Activated CD4-positive, alpha-beta memory T cell treated with anti-CD3 and anti-CD28 coated beads, Interleukin-2, amount 10 ng/mL, durations not matched to agents 7 days and 5 days (primary cell): ENCODE results near the gene SLC2A1. TPM values are rescaled to one million over a fixed set of nuclear protein-coding genes. Genes with fewer than 3 reads are reported as not detected.

Experiments used
- CTCF ChIA-PET: fragments of 350-600 bp; sonication (Branson Sonifier 250); formaldehyde crosslinking; loops from one replicate; lab custom pipeline; 2021; ENCODE audit warnings: antibody characterized with exemption, inconsistent platforms; lab: Charles Lee
- POLR2A ChIA-PET: fragments of 350-600 bp; sonication (Branson Sonifier 250); formaldehyde crosslinking; loops from one replicate; lab custom pipeline; 2021; ENCODE audit warnings: antibody characterized with exemption; lab: Charles Lee
- DNase-seq: peaks from one replicate; pipeline ENCODE4 v3.0.0-alpha.2; 2020
- H3K27ac Mint-ChIP-seq: one replicate; pipeline ENCODE4 v1.8.0; 2021; ENCODE audit warnings: mild to moderate bottlenecking, mixed read lengths
- H3K27me3 Mint-ChIP-seq: one replicate; pipeline ENCODE4 v1.8.0; 2021; ENCODE audit warnings: mixed read lengths
- H3K36me3 Mint-ChIP-seq: one replicate; pipeline ENCODE4 v1.8.0; 2021; ENCODE audit warnings: low read depth, mixed read lengths
- H3K4me1 Mint-ChIP-seq: one replicate; pipeline ENCODE4 v1.8.0; 2021; ENCODE audit warnings: mixed read lengths
- H3K4me3 Mint-ChIP-seq: one replicate; pipeline ENCODE4 v1.8.0; 2021; ENCODE audit warnings: mild to moderate bottlenecking, mixed read lengths
- H3K9me3 Mint-ChIP-seq: one replicate; pipeline ENCODE4 v1.8.0; 2021; ENCODE audit warnings: mixed read lengths
- total RNA-seq, 2 experiments: library from RNA; stranded (reverse); gene quantifications; one replicate each; pipeline ENCODE4 v1.2.3, GENCODE V29; 2021

Gene SLC2A1
- total RNA-seq, 2 experiments from 2014 or later = 153 TPM

GRCh38 chr1:42943166-42943565 lies 15.5 kb downstream of the SLC2A1 start:
- POLR2A ChIA-PET = interaction anchor here (1.3 to 17.7 kb wide), 6 partner anchors 8 to 23 kb away, joined by 3 to 387 read pairs (median 26); partner anchors contain the start of gene SLC2A1

GRCh38 chr1:42942444-42942843 lies 16.2 kb downstream of the SLC2A1 start:
- Mint-ChIP-seq H3K4me3 (peak overlapping the region; percentile 40), H3K27me3 (no peaks in the 10 kb centered on the region), H3K27ac (peak overlapping the region; percentile 94), H3K9me3 (no peaks in the 10 kb centered on the region), H3K4me1 (peaks cover 99% of the 10 kb centered on the region), H3K36me3 (peaks cover 89% of the 10 kb centered on the region)
- ChIA-PET POLR2A (interaction anchor here (1.3 to 17.7 kb wide), 5 partner anchors 8 to 24 kb away, joined by 3 to 387 read pairs (median 31); partner anchors contain the start of gene SLC2A1), CTCF (interaction anchor here (0.7 to 2.3 kb wide), 4 partner anchors 10 to 131 kb away, joined by 3 to 7 read pairs (median 4); no protein-coding TSS in a partner anchor)
- no peak for DNase-seq

More at GRCh38 chr1:42943166-42943565, 15.5 kb downstream of the SLC2A1 start:
- DNase-seq = peak; percentile 66
- Mint-ChIP-seq H3K27ac (peak overlapping the region; percentile 94), H3K4me1 (peaks cover 99% of the 10 kb centered on the region), H3K27me3 (no peaks in the 10 kb centered on the region), H3K4me3 (peak overlapping the region; percentile 43), H3K9me3 (no peaks in the 10 kb centered on the region), H3K36me3 (peaks cover 87% of the 10 kb centered on the region)
- CTCF ChIA-PET = interaction anchor here (0.7 to 2.3 kb wide), 4 partner anchors 10 to 130 kb away, joined by 3 to 7 read pairs (median 4); partner anchors contain the start of gene SLC2A1

GRCh38 chr1:42941640-42942330 lies 16.9 kb downstream of the SLC2A1 start:
- peak; percentile 59 for DNase-seq
- no peaks in the 10 kb centered on the region for H3K9me3 Mint-ChIP-seq
- H3K4me3 Mint-ChIP-seq = peak overlapping the region; percentile 50
- H3K27ac Mint-ChIP-seq = peak overlapping the region; percentile 94
- H3K27me3 Mint-ChIP-seq = no peaks in the 10 kb centered on the region
- H3K36me3 Mint-ChIP-seq = peaks cover 89% of the 10 kb centered on the region
- POLR2A ChIA-PET = interaction anchor here (1.3 to 17.7 kb wide), 5 partner anchors 7 to 24 kb away, joined by 3 to 387 read pairs (median 31); partner anchors contain the start of gene SLC2A1
- CTCF ChIA-PET = interaction anchor here (0.8 to 1.3 kb wide), 5 partner anchors 10 to 19 kb away, joined by 3 to 5 read pairs (median 3); no protein-coding TSS in a partner anchor
- peaks cover 99% of the 10 kb centered on the region for H3K4me1 Mint-ChIP-seq

- Mint-ChIP-seq H3K4me1 (peaks cover 99% of the 10 kb centered on the region), H3K9me3 (no peaks in the 10 kb centered on the region), H3K27ac (peak overlapping the region; percentile 94), H3K36me3 (peaks cover 88% of the 10 kb centered on the region), H3K4me3 (peak overlapping the region; percentile 50), H3K27me3 (no peaks in the 10 kb centered on the region)
- DNase-seq = peak; percentile 64
- CTCF ChIA-PET = interaction anchor here (0.9 to 1.3 kb wide), 4 partner anchors 9 to 18 kb away, joined by 3 to 5 read pairs (median 4); no protein-coding TSS in a partner anchor
- POLR2A ChIA-PET = interaction anchor here (1.0 to 17.7 kb wide), 5 partner anchors 9 to 17 kb away, joined by 3 to 387 read pairs (median 31); partner anchors contain the start of gene SLC2A1
Observed at GRCh38 chr1:42940851-42941639, 17.6 kb downstream of the SLC2A1 start.

GRCh38 chr1:42938645-42939615 lies 19.7 kb downstream of the SLC2A1 start:
- CTCF ChIA-PET = interaction anchor here (1.1 to 3.4 kb wide), 3 partner anchors 14 to 16 kb away, joined by 4 to 12 read pairs (median 7); no protein-coding TSS in a partner anchor
- peak overlapping the region; percentile 59 for H3K4me3 Mint-ChIP-seq
- no peaks in the 10 kb centered on the region for H3K9me3 Mint-ChIP-seq
- no peaks in the 10 kb centered on the region for H3K27me3 Mint-ChIP-seq
- DNase-seq = no peak
- H3K36me3 Mint-ChIP-seq = peaks cover 88% of the 10 kb centered on the region
- H3K4me1 Mint-ChIP-seq = peaks cover 99% of the 10 kb centered on the region
- POLR2A ChIA-PET = interaction anchor here (1.4 to 17.7 kb wide), 5 partner anchors 8 to 133 kb away, joined by 3 to 387 read pairs (median 8); partner anchors contain the start of gene SLC2A1
- H3K27ac Mint-ChIP-seq = peak overlapping the region; percentile 94

GRCh38 chr1:42937836-42938644 lies 20.6 kb downstream of the SLC2A1 start:
- ChIA-PET POLR2A (interaction anchor here (1.4 to 17.7 kb wide), 5 partner anchors 9 to 134 kb away, joined by 3 to 387 read pairs (median 8); partner anchors contain the start of gene SLC2A1), CTCF (interaction anchor here (0.7 to 3.7 kb wide), 8 partner anchors 13 to 136 kb away, joined by 3 to 12 read pairs (median 6); no protein-coding TSS in a partner anchor)
- DNase-seq = peak; percentile 55
- H3K9me3 Mint-ChIP-seq = no peaks in the 10 kb centered on the region
- peaks cover 99% of the 10 kb centered on the region for H3K4me1 Mint-ChIP-seq
- peak overlapping the region; percentile 59 for H3K4me3 Mint-ChIP-seq
- peak overlapping the region; percentile 94 for H3K27ac Mint-ChIP-seq
- H3K27me3 Mint-ChIP-seq = no peaks in the 10 kb centered on the region
- H3K36me3 Mint-ChIP-seq = peaks cover 92% of the 10 kb centered on the region

- Mint-ChIP-seq H3K27me3 (no peaks in the 10 kb centered on the region), H3K36me3 (peaks cover 92% of the 10 kb centered on the region), H3K9me3 (no peaks in the 10 kb centered on the region), H3K27ac (peak overlapping the region; percentile 94), H3K4me3 (peak overlapping the region; percentile 52), H3K4me1 (peaks cover 99% of the 10 kb centered on the region)
- CTCF ChIA-PET = interaction anchor here (0.7 to 3.7 kb wide), 9 partner anchors 12 to 136 kb away, joined by 3 to 12 read pairs (median 6); no protein-coding TSS in a partner anchor
- no peak for DNase-seq
- POLR2A ChIA-PET = interaction anchor here (1.4 to 17.7 kb wide), 5 partner anchors 9 to 135 kb away, joined by 3 to 387 read pairs (median 8); partner anchors contain the start of gene SLC2A1
Observed at GRCh38 chr1:42937141-42937696, 21.4 kb downstream of the SLC2A1 start.

GRCh38 chr1:42936309-42937078 lies 22.2 kb downstream of the SLC2A1 start:
- H3K27ac Mint-ChIP-seq = peak overlapping the region; percentile 94
- H3K27me3 Mint-ChIP-seq = no peaks in the 10 kb centered on the region
- H3K36me3 Mint-ChIP-seq = peaks cover 85% of the 10 kb centered on the region
- no peaks in the 10 kb centered on the region for H3K9me3 Mint-ChIP-seq
- CTCF ChIA-PET = interaction anchor here (1.0 to 3.7 kb wide), 9 partner anchors 8 to 137 kb away, joined by 3 to 12 read pairs (median 6); no protein-coding TSS in a partner anchor
- peak; percentile 59 for DNase-seq
- H3K4me3 Mint-ChIP-seq = peak overlapping the region; percentile 52
- peaks cover 99% of the 10 kb centered on the region for H3K4me1 Mint-ChIP-seq
- POLR2A ChIA-PET = interaction anchor here (1.4 to 17.7 kb wide), 5 partner anchors 8 to 20 kb away, joined by 3 to 387 read pairs (median 22); partner anchors contain the start of gene SLC2A1

- Mint-ChIP-seq H3K36me3 (peaks cover 85% of the 10 kb centered on the region), H3K9me3 (no peaks in the 10 kb centered on the region), H3K4me1 (peaks cover 99% of the 10 kb centered on the region), H3K27ac (peak overlapping the region; percentile 94), H3K4me3 (no peak overlapping the region), H3K27me3 (no peaks in the 10 kb centered on the region)
- CTCF ChIA-PET = interaction anchor here (1.0 to 3.7 kb wide), 6 partner anchors 9 to 138 kb away, joined by 3 to 12 read pairs (median 5); no protein-coding TSS in a partner anchor
- POLR2A ChIA-PET = interaction anchor here (1.4 to 17.7 kb wide), 4 partner anchors 8 to 20 kb away, joined by 3 to 387 read pairs (median 42); partner anchors contain the start of gene SLC2A1
- peak; percentile 15 for DNase-seq
Observed at GRCh38 chr1:42935971-42936308, 22.7 kb downstream of the SLC2A1 start.
